Astrocyte of the cerebellum (primary cell): ENCODE results near the gene AZIN2.
"Not testable (repeated sequence)": the region's sequence is repeated elsewhere in the genome, so short reads cannot be mapped to it uniquely, and the experiment has no call there.

Source experiments
- DNase-seq: peaks from one replicate; pipeline ENCODE4 v3.0.0-alpha.2; 2011; ENCODE audit warnings: low read depth
- H3K4me3 ChIP-seq: 2 replicates; pipeline ENCODE4 v1.5.1; 2011; ENCODE audit warnings: mild to moderate bottlenecking, low read depth, low read length, moderate library complexity
- in situ Hi-C: cut with HindIII; loops from 2 replicates; pipeline ENCODE4 v1.10.0; 2017; ENCODE audit warnings: low sequenced_read_pairs
- TF ChIP-seq, protein P1 (sequence below): IDR thresholded peaks from 2 replicates; pipeline ENCODE4 v1.5.1; 2012; ENCODE audit warnings: low read length, low read depth, moderate library complexity, mild to moderate bottlenecking; ENCODE audit errors: missing control alignments

The AZIN2 gene

DNA sequence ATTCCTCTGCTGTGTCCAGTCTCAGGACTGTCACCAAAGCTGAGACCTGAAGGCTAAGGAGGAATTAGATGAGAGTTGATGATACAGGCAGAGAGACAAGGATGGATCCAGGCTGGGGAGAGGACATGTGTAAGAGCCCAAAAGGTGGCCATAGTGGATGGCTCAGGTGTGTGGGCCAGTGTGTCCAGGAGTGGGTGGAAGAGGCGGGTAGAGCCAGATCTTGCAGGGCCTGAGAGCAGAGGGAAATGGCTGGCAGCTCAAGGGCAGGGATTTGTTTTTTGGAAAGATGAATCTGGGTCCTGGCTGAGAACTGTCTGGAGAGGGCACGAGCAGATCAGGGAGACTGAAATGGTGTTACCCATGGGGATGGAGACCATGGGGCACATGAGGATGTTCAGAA lies 38.1 kb downstream of the AZIN2 start:
- TF ChIP-seq, protein P1, sequence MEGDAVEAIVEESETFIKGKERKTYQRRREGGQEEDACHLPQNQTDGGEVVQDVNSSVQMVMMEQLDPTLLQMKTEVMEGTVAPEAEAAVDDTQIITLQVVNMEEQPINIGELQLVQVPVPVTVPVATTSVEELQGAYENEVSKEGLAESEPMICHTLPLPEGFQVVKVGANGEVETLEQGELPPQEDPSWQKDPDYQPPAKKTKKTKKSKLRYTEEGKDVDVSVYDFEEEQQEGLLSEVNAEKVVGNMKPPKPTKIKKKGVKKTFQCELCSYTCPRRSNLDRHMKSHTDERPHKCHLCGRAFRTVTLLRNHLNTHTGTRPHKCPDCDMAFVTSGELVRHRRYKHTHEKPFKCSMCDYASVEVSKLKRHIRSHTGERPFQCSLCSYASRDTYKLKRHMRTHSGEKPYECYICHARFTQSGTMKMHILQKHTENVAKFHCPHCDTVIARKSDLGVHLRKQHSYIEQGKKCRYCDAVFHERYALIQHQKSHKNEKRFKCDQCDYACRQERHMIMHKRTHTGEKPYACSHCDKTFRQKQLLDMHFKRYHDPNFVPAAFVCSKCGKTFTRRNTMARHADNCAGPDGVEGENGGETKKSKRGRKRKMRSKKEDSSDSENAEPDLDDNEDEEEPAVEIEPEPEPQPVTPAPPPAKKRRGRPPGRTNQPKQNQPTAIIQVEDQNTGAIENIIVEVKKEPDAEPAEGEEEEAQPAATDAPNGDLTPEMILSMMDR = no peak
- in situ Hi-C loops = no loop called here
- no peak overlapping the region for H3K4me3 ChIP-seq
- DNase-seq = no peak

DNA sequence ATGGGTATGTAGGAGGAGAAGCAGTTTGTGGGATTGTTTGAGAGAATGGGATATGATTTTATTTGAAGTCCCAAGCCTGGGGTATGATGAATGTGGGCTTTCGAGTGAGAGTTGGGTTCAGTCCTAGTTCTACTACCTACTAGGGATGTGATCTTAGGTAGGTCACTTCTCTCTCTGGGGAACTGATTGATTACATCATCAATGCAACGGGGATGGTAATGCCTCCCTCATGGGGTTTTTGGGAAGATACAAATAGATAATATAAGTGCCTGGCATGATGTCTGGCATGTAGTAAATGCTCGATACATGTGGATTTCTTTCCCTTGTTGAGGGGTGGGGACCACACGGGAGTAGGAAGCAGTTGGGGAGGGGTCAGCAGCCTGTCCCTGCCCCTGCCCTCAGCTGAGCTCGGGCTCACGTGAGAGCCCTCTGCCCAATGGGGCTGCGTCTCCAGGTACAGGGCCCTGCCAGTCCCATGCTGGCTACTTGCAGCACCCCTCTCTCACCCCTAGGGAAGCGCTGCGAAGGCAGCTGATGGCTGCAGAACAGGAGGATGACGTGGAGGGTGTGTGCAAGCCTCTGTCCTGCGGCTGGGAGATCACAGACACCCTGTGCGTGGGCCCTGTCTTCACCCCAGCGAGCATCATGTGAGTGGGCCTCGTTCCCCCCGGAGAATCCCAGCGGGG lies 38.7 kb downstream of the AZIN2 start:
- TF ChIP-seq, protein P1 = no peak
- no peak for DNase-seq
- in situ Hi-C loops = no loop called here
- H3K4me3 ChIP-seq = no peak overlapping the region

DNA sequence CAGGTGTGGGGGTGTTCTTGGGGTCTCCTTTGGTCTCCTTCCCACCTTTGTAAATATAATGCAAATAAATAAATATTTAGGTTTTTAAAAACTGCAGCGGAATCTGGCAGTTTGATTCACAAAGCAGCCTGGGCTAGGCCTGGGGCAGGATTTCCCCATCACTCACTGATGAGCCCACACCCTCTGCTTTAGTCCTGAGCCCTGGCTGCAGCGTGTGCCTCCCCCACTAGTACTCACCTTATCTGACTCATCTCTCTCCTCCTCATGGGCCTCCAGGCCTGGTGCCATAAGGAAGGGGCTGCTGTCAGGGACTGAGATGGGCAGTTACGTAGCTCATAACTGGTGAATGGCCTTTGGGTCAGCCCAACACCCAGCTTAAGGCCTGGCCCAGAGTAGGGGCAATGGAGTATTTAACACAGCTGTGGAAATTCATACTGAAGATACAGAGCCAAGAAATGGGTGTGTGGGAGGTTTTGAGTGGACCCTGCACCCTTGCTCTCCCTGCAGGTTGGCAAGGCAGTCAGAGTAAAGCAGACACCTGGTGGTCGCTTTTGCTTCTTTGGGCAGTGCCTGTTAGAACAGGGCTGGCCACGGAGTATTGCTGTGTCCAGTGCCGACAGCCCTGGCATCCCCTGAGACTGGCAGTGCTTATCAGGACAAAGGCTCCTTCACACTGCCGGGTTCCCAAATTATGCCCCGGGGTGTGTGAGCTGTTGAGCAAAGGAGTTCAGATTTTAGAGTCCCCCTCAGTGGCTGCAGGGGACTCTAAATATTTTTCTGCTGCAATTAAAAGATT lies 39.7 kb downstream of the AZIN2 start:
- in situ Hi-C loops = no loop called here
- DNase-seq = no peak

DNA sequence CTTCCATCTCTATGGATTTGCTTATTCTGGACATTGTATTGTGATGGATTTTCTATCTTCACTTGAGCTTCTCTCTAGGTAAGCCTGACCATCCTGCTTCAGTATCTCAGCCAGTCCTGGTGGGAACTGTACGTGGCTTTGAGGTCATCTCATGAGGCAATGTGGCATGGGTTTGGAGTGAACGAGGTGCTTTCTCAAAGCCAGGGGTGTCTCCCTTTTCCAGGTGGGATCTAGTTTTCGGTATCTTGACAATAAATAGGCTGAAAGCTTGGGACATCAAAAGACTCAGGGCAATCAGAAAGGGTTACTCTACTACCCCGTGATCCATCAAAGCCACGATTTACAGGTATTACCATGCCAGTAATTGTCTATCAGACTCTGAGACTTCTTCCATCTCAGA lies 40.8 kb downstream of the AZIN2 start:
- no peak overlapping the region for H3K4me3 ChIP-seq
- in situ Hi-C loops = no loop called here
- TF ChIP-seq, protein P1 = no peak
- DNase-seq = no peak

More for the DNA sequence above, 39.7 kb downstream of the AZIN2 start:
- no peak overlapping the region for H3K4me3 ChIP-seq
- TF ChIP-seq, protein P1 = no peak

DNA sequence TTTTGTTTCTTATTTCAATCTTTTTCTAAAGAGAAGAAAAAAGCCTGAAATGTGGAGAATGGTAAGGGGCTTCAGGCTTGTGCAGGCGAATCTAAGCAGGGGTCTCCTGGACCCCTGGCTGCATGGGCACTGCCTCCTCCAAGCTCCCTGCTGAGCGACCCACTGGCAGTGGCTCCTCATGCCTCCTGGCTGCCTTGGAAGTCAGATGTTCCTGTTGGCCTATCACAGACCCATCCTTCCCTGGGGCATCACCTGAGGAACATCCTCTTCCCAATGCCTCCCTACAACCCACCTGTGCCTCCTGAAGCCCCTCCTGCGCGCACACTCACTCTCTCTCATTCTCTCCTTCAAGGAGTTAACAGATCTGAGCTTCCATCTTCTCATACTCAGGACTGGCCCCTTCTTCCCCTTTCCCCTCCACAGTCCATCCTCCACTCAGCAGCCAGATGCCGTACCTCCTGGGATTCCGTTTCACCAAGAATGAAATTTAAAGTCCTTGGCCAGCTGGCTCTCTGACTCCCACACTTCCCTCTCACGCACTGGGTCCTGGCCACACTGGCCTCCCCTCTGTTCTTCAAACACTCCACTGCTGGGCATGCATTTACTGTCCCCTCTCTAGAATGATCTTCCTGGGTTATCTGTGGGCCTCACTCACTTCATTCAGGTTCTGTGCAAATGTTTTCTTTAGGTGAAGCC lies 41.7 kb downstream of the AZIN2 start:
- in situ Hi-C loops = no loop called here
- DNase-seq = no peak
- H3K4me3 ChIP-seq = no peak overlapping the region
- TF ChIP-seq, protein P1 = no peak

DNA sequence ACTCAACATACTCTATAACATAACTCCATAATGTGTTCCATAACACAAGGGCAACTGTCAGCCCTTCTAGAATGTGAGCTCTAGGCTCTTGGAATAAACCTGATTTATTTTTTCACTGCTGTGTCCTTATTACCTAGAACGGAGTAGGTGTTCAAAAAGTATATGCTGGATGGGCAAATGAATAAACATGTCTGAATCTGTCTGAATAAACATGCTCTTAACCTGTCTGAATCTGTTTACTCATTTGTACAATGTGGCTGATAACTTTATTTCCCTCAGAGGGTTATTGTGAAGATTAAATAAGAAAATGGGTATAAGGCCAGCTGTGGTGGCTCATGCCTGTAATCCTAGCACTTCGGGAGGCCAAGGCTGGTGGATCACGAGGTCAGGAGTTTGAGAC lies 42.3 kb downstream of the AZIN2 start:
- no peak for DNase-seq
- TF ChIP-seq, protein P1 = no peak
- H3K4me3 ChIP-seq = no peak overlapping the region
- in situ Hi-C loops = no loop called here

DNA sequence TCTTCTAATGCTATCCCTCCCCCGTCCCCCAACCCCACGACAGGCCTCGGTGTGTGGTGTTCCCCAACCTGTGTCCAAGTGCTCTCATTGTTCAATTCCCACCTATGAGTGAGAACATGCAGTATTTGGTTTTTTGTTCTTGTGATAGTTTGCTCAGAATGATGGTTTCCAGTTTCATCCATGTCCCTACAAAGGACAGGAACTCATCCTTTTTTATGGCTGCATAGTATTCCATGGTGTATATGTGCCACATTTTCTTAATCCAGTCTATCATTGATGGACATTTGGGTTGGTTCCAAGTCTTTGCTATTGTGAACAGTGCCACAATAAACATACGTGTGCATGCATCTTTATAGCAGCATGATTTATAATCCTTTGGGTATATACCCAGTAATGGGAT lies 43.7 kb downstream of the AZIN2 start:
- DNase-seq, in situ Hi-C loops, H3K4me3 ChIP-seq: not testable (repeated sequence)
